ENCODE measurements around the gene MAP2K7.

MAP2K7 gene

DNA sequence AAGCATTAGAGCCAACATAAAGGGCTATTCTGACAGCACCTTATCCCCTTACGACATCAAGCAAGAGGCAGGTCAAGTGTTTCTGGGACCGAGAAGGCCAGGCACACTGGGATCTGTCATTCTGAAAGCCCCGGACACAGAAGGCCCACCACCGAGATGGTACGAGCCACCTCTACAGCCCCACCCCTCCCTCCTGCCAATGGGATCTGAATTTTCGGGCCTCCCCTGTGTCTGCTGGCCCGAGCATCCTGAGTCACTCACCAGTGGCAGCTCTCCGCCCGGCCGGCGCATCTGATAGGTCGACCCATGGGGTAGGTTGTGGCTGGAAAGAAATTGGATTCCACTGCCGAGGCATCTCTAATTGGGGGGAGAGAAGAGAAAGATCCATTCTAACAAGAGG, 37.2 kb downstream of the MAP2K7 start:
- no peak overlapping the region for H2AFZ ChIP-seq (ENCODE audit: low read length, unreplicated experiment)
- H3K4me3 ChIP-seq (ENCODE audit: low read depth, low read length) = no peak overlapping the region
- no peaks in the 10 kb centered on the region for H3K27me3 ChIP-seq (ENCODE audit: insufficient read depth, low read length)
- H3K79me2 ChIP-seq (ENCODE audit: control insufficient read depth, insufficient read depth, low read length, unreplicated experiment) = peaks cover 29% of the 10 kb centered on the region
- no peak overlapping the region for H3K27ac ChIP-seq (ENCODE audit: low read depth, low read length)
- H3K36me3 ChIP-seq (ENCODE audit: insufficient read depth, low read length) = 0 out of 2 replicates have a peak, but pooled peaks cover 3% of the 10 kb centered on the region
- H3K4me1 ChIP-seq (ENCODE audit: control insufficient read depth, insufficient read depth, low read length, unreplicated experiment) = no peaks in the 10 kb centered on the region

DNA sequence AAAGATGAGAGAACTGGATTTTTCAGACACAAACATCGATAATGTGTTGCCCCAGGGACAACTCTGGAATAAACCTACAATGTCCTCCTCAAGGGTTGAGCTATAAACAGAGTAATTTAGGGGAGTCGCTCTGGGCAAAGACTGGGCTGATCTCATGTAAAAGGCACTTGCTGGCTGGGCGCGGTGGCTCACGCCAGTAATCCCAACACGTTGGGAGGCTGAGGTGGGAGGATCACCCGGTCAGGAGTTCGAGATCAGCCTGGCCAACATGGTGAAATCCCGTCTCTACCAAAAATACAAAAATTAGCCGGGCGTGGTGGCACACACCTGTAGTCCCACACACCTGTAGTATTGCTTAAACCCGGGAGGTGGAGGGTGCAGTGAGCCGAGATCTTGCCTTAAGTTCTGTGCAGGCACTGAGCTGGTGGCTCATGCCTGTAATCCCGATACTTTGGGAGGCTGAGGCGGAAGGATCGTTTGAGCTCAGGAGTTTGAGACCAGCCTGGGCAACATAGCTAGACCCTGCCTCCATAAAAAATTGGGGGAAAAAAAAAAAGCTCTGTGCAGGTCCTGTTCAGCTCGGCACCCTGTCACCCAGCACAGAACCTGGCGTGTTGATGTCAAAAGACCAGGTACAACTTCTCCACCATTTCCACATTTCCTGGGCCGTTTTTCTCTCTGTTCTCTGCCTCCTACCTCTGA, 38.4 kb downstream of the MAP2K7 start:
- Histone ChIP-seq H3K27me3 (ENCODE audit: insufficient read depth, low read length) (no peaks in the 10 kb centered on the region), H3K4me3 (ENCODE audit: low read depth, low read length) (peak overlapping the region; percentile 93), H3K79me2 (ENCODE audit: control insufficient read depth, insufficient read depth, low read length, unreplicated experiment) (peaks cover 29% of the 10 kb centered on the region), H3K36me3 (ENCODE audit: insufficient read depth, low read length) (0 out of 2 replicates have a peak, but pooled peaks cover 3% of the 10 kb centered on the region), H3K27ac (ENCODE audit: low read depth, low read length) (no peak overlapping the region), H3K4me1 (ENCODE audit: control insufficient read depth, insufficient read depth, low read length, unreplicated experiment) (no peaks in the 10 kb centered on the region), H2AFZ (ENCODE audit: low read length, unreplicated experiment) (no peak overlapping the region)

DNA sequence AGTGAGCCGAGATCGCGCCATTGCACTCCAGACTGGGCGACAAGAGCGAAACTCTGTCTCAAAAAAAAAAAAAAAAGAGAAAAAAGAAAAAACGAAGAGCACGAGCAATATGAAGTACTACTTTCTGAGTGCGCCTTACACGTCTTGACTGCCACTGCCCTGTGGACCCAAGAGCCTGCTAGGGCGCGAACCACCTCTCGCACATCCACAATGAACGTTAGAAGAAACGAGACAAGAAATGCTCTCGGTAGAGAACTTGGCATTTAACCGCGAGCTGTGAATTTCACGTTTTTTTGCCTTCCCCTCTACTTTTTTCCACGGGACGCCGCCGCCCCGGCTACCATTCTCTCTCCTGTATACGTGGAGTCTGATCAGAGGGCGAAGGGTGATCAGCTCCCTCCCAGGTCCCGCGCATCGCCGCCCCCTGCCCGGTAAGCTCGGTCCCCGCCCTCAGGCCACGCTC, 39.3 kb downstream of the MAP2K7 start:
- Histone ChIP-seq H3K4me1 (ENCODE audit: control insufficient read depth, insufficient read depth, low read length, unreplicated experiment) (no peaks in the 10 kb centered on the region), H2AFZ (ENCODE audit: low read length, unreplicated experiment) (no peak overlapping the region), H3K4me3 (ENCODE audit: low read depth, low read length) (peak overlapping the region; percentile 93)

DNA sequence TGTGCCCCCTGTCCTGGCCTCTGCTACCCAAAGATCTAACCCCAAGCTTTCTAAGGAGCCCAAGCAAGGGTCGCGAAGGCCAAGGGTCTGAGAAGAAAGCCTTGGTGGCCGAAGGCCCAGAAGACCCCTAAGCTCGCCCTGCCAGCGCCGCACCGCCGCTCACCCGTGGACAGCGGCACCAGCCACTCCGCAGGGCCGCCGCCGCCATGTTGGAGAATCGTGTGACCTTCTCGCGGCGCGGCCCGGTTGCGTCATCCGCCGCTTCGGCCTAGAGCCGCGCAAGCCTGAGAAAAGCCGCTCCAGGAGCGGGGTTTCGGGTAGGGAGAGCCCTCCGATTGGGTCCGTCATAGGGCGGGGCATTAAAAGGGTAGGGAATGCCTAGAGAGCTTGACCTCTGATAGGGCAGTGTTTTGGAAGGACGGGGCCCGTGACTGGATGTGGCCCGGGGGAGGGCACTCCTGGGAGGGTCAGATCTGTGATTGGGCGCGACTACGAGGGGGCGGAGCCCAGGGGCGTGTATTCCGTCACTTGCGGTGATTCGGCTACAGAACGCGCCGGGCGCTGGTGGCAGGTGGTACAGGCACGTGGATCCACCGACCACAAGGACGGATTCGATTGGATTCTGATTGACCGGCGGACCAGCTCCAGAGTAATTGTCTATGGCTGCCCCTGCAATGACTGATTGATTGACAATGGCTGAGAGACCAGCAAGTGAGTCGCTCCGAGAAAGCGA, 39.9 kb downstream of the MAP2K7 start, which contains the start of gene TIMM44:
Gene TIMM44 (minus strand): TSS at position 223 of the 733 bp plus-strand sequence. CDS start 15 bp downstream, at position 208.
- peak within 1 kb of the TSS; percentile 77 for H3K27ac ChIP-seq (ENCODE audit: low read depth, low read length)
- peaks cover 29% of the 10 kb centered on the region for H3K79me2 ChIP-seq (ENCODE audit: control insufficient read depth, insufficient read depth, low read length, unreplicated experiment)
- H2AFZ ChIP-seq (ENCODE audit: low read length, unreplicated experiment) = peak within 1 kb of the TSS; percentile 95

More for the DNA sequence above, 39.3 kb downstream of the MAP2K7 start:
- Histone ChIP-seq H3K79me2 (ENCODE audit: control insufficient read depth, insufficient read depth, low read length, unreplicated experiment) (peaks cover 29% of the 10 kb centered on the region), H3K36me3 (ENCODE audit: insufficient read depth, low read length) (0 out of 2 replicates have a peak, but pooled peaks cover 3% of the 10 kb centered on the region), H3K27me3 (ENCODE audit: insufficient read depth, low read length) (no peaks in the 10 kb centered on the region), H3K27ac (ENCODE audit: low read depth, low read length) (peak overlapping the region; percentile 77)

DNA sequence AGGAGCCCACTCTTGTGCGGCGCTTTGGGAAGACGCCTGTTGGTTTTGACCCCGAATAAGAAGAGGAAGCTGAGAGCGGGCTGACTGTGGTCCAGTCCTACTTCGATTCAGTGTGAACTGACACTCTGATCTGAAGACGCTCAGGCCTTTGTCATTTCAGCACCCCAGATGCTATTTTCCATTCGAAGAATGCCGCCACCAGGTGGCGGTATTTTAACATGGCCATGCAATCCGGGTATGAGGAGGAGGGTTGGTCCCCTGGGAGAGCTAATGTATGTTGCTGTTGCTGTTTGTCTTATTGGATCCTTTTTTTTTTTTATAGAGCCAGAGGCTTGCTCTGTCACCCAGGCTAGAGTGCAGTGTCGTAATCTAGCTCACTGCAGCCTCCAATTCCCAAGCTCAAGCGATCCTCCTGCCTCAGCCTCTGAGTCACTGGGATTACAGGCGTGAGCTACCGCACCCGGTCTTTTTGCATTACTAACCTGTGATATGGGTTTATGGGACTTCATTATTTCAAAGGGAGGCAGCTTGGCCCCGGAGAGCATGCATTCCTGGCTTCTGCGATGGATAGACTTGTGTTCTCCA, 40.6 kb downstream of the MAP2K7 start:
- H3K4me3 ChIP-seq (ENCODE audit: low read depth, low read length) = peak overlapping the region; percentile 93
- peaks cover 27% of the 10 kb centered on the region for H3K79me2 ChIP-seq (ENCODE audit: control insufficient read depth, insufficient read depth, low read length, unreplicated experiment)
- H3K27ac ChIP-seq (ENCODE audit: low read depth, low read length) = peak overlapping the region; percentile 73; the same call in 1 of the 2 replicates
- H3K4me1 ChIP-seq (ENCODE audit: control insufficient read depth, insufficient read depth, low read length, unreplicated experiment) = no peaks in the 10 kb centered on the region
- H2AFZ ChIP-seq (ENCODE audit: low read length, unreplicated experiment) = peak overlapping the region; percentile 95
- H3K36me3 ChIP-seq (ENCODE audit: insufficient read depth, low read length) = 0 out of 2 replicates have a peak, but pooled peaks cover 3% of the 10 kb centered on the region
- no peaks in the 10 kb centered on the region for H3K27me3 ChIP-seq (ENCODE audit: insufficient read depth, low read length)

More for the DNA sequence above, 39.9 kb downstream of the MAP2K7 start, which contains the start of gene TIMM44:
- no peaks in the 10 kb centered on the region for H3K4me1 ChIP-seq (ENCODE audit: control insufficient read depth, insufficient read depth, low read length, unreplicated experiment)
- no peaks in the 10 kb centered on the region for H3K27me3 ChIP-seq (ENCODE audit: insufficient read depth, low read length)
- H3K36me3 ChIP-seq (ENCODE audit: insufficient read depth, low read length) = 0 out of 2 replicates have a peak, but pooled peaks cover 3% of the 10 kb centered on the region
- peak within 1 kb of the TSS; percentile 93 for H3K4me3 ChIP-seq (ENCODE audit: low read depth, low read length)

DNA sequence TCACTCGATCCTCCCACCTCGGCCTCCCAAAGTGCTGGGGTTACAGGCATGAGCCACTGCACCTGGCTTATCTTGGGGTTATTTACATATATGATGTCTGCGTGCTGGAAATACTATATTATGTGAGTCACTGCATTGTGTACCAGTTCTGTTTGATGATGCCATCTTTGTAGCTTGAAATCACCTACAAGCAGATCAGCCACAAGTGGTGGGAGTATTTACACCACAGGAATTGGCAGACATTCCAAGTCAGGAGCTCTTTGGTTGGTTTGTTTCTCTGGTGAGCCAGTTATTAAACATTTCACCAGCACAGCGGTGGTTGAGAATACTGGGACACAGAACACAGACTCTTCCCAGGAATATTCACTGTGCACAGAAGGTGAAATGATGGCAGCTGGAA, 44.3 kb downstream of the MAP2K7 start:
- peaks cover 2% of the 10 kb centered on the region for H3K79me2 ChIP-seq (ENCODE audit: control insufficient read depth, insufficient read depth, low read length, unreplicated experiment)
- H3K4me3 ChIP-seq (ENCODE audit: low read depth, low read length) = no peak overlapping the region
- no peak overlapping the region for H3K27ac ChIP-seq (ENCODE audit: low read depth, low read length)
- H3K36me3 ChIP-seq (ENCODE audit: insufficient read depth, low read length) = no peaks in the 10 kb centered on the region
- no peaks in the 10 kb centered on the region for H3K27me3 ChIP-seq (ENCODE audit: insufficient read depth, low read length)
- H3K4me1 ChIP-seq (ENCODE audit: control insufficient read depth, insufficient read depth, low read length, unreplicated experiment) = no peaks in the 10 kb centered on the region
- H2AFZ ChIP-seq (ENCODE audit: low read length, unreplicated experiment) = no peak overlapping the region

DNA sequence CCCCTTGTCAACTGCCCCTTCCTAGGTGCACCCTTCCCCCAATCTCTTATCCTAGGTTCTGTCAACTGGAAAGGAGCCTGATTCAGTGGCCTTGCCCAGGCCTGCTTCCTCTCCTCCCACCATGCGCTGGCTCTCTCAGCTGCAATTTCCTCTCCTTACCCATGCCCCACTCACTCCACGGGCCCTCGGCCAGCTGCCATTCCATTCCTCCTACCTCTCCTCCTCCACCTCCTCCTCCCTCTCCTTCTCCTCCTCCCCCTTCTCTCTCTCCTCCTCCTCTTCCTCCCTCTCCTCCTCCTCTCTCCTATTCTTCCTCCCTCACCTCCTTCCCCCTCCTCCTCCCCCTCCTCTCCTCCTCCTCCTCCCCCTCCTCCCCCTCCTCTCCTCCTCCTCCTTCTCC, 49.4 kb downstream of the MAP2K7 start:
- no peaks in the 10 kb centered on the region for H3K36me3 ChIP-seq (ENCODE audit: insufficient read depth, low read length)
- H3K27ac ChIP-seq (ENCODE audit: low read depth, low read length) = no peak overlapping the region
- H2AFZ ChIP-seq (ENCODE audit: low read length, unreplicated experiment) = no peak overlapping the region
- H3K27me3 ChIP-seq (ENCODE audit: insufficient read depth, low read length) = no peaks in the 10 kb centered on the region
- no peaks in the 10 kb centered on the region for H3K4me1 ChIP-seq (ENCODE audit: control insufficient read depth, insufficient read depth, low read length, unreplicated experiment)
- no peak overlapping the region for H3K4me3 ChIP-seq (ENCODE audit: low read depth, low read length)
- no peaks in the 10 kb centered on the region for H3K79me2 ChIP-seq (ENCODE audit: control insufficient read depth, insufficient read depth, low read length, unreplicated experiment)

DNA sequence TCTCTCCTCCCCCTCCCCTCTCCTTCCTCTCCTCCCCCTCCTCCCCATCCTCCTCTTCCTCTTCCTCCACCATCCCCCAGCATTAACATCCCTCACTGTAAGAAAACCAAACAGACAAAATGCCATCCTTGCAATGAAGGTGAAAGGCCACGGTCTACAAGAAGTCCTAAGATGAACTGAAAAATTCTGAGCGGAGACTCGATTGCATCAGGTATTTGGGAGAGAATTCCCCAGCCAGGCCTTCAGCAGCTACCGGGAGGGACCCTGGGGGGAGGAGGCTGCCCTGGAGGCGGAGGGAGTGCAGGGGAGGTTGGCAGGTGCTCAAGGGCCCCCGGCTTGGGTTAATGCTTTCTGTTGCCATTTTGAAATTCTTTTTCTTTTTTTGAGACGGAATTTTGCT, 49.9 kb downstream of the MAP2K7 start:
- Histone ChIP-seq H3K79me2 (ENCODE audit: control insufficient read depth, insufficient read depth, low read length, unreplicated experiment) (no peaks in the 10 kb centered on the region), H3K27me3 (ENCODE audit: insufficient read depth, low read length) (no peaks in the 10 kb centered on the region), H3K4me1 (ENCODE audit: control insufficient read depth, insufficient read depth, low read length, unreplicated experiment) (no peaks in the 10 kb centered on the region), H3K27ac (ENCODE audit: low read depth, low read length) (no peak overlapping the region), H3K4me3 (ENCODE audit: low read depth, low read length) (no peak overlapping the region), H3K36me3 (ENCODE audit: insufficient read depth, low read length) (no peaks in the 10 kb centered on the region), H2AFZ (ENCODE audit: low read length, unreplicated experiment) (no peak overlapping the region)

DNA sequence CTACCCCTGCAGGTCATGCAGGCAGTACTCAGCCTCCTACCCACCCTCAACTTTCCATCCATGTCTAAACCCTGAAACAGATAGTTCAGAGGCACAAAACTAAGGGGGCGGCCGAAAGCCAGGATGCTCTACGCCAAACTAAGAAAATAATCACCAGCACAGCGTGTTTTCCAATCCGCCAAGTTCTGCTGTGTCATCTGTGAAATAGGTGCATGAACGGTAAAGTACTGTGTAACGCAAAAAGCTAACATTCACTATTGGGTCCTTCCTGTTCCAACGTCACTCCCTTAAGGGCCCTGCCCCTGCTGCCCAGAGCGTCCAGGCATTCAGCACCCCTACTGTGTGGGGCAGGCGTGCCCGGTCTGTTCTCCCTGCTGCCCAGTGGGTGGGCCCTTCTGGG, 52.0 kb downstream of the MAP2K7 start:
- Histone ChIP-seq H3K27me3 (ENCODE audit: insufficient read depth, low read length) (no peaks in the 10 kb centered on the region), H3K4me3 (ENCODE audit: low read depth, low read length) (no peak overlapping the region), H2AFZ (ENCODE audit: low read length, unreplicated experiment) (no peak overlapping the region), H3K4me1 (ENCODE audit: control insufficient read depth, insufficient read depth, low read length, unreplicated experiment) (no peaks in the 10 kb centered on the region), H3K79me2 (ENCODE audit: control insufficient read depth, insufficient read depth, low read length, unreplicated experiment) (no peaks in the 10 kb centered on the region), H3K27ac (ENCODE audit: low read depth, low read length) (no peak overlapping the region), H3K36me3 (ENCODE audit: insufficient read depth, low read length) (no peaks in the 10 kb centered on the region)

DNA sequence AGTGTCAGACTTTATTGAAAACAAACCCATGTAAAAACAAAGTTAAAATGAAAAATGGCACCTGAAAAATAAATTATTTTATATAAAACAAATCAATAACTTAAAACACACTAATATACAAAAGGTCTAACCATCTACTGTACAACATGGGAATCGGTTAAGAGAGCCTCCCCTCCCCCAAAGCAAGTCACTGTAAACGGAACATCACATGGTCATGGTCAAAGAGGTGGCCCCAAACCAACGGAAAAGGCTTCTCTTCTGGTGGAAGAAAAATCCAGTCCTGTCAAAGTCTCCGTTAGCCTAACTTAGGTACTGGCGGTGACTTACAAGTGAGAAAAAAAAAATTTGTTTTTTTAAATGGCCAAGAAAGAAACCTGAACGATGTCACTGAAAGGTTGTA, 55.5 kb downstream of the MAP2K7 start:
- Histone ChIP-seq H2AFZ (ENCODE audit: low read length, unreplicated experiment) (no peak overlapping the region), H3K4me3 (ENCODE audit: low read depth, low read length) (no peak overlapping the region), H3K4me1 (ENCODE audit: control insufficient read depth, insufficient read depth, low read length, unreplicated experiment) (no peaks in the 10 kb centered on the region), H3K27ac (ENCODE audit: low read depth, low read length) (no peak overlapping the region), H3K79me2 (ENCODE audit: control insufficient read depth, insufficient read depth, low read length, unreplicated experiment) (no peaks in the 10 kb centered on the region), H3K36me3 (ENCODE audit: insufficient read depth, low read length) (no peaks in the 10 kb centered on the region), H3K27me3 (ENCODE audit: insufficient read depth, low read length) (no peaks in the 10 kb centered on the region)
